GM06990 (cell line): ENCODE data around the gene PMEPA1.

Experiments used
- DNase-seq: peaks from one replicate; pipeline ENCODE4 v3.0.0-alpha.2; 2011; ENCODE audit not compliant: insufficient read length; ENCODE audit errors: extremely low read depth
- H3K27me3 ChIP-seq: replicated peaks from 2 replicates; pipeline ENCODE4 v1.6.0; 2011; ENCODE audit warnings: low read length; ENCODE audit not compliant: control insufficient read depth, insufficient read depth
- H3K36me3 ChIP-seq: 2 replicates; pipeline ENCODE4 v1.5.1; 2011; ENCODE audit warnings: low read length; ENCODE audit not compliant: control insufficient read depth, insufficient read depth
- H3K4me3 ChIP-seq: replicated peaks from 2 replicates; pipeline ENCODE4 v1.5.1; 2011; ENCODE audit warnings: low read depth, mild to moderate bottlenecking, control low read depth, low read length
- TF ChIP-seq, protein P1 (sequence below): IDR thresholded peaks from 2 replicates; pipeline ENCODE4 v1.5.1; 2011; ENCODE audit warnings: low read length, control low read depth, mild to moderate bottlenecking, inconsistent platforms; ENCODE audit not compliant: insufficient read depth, poor library complexity, severe bottlenecking

The PMEPA1 gene

GRCh38 chr20:57600320-57601210 is 109.2 kb downstream of the PMEPA1 start:
- H3K27me3 ChIP-seq, result no peaks in the 10 kb centered on the region
- DNase-seq, result no peak
- no peak overlapping the region for H3K4me3 ChIP-seq
- TF ChIP-seq, protein P1, sequence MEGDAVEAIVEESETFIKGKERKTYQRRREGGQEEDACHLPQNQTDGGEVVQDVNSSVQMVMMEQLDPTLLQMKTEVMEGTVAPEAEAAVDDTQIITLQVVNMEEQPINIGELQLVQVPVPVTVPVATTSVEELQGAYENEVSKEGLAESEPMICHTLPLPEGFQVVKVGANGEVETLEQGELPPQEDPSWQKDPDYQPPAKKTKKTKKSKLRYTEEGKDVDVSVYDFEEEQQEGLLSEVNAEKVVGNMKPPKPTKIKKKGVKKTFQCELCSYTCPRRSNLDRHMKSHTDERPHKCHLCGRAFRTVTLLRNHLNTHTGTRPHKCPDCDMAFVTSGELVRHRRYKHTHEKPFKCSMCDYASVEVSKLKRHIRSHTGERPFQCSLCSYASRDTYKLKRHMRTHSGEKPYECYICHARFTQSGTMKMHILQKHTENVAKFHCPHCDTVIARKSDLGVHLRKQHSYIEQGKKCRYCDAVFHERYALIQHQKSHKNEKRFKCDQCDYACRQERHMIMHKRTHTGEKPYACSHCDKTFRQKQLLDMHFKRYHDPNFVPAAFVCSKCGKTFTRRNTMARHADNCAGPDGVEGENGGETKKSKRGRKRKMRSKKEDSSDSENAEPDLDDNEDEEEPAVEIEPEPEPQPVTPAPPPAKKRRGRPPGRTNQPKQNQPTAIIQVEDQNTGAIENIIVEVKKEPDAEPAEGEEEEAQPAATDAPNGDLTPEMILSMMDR, result no peak
- H3K36me3 ChIP-seq, result no peaks in the 10 kb centered on the region

GRCh38 chr20:57598491-57598890 is 111.3 kb downstream of the PMEPA1 start:
- Histone ChIP-seq H3K4me3 (no peak overlapping the region), H3K36me3 (no peaks in the 10 kb centered on the region), H3K27me3 (no peaks in the 10 kb centered on the region)
- TF ChIP-seq, protein P1, result no peak
- no peak for DNase-seq
